Right lobe of liver (tissue), 6 donors: ENCODE results near the gene UTF1. TPM values are rescaled to one million over a fixed set of nuclear protein-coding genes. Genes with fewer than 3 reads are reported as not detected.

Experiments used
- ATAC-seq, 4 donors: fragments of 200-7000 bp; cut with Tn5 transposase; one replicate each; pipeline ENCODE4 v1.9.1; 2020; ENCODE audit warnings: mild to moderate bottlenecking in 4 of 4, moderate library complexity in 4 of 4
- DNase-seq, 3 donors: peaks; one replicate each; pipeline ENCODE4 v3.0.0-alpha.2; 2020
- H3K27ac ChIP-seq, 3 donors: fragments of 200-600 bp; one replicate each; pipeline ENCODE4 v1.8.0; 2022
- H3K27me3 ChIP-seq, 2 donors: fragments of 200-600 bp; one replicate each; pipeline ENCODE4 v1.8.0; 2022
- H3K36me3 ChIP-seq, 4 donors: fragments of 200-600 bp; sonication (generic) in 1 of 4; one replicate each; pipeline versions ENCODE4 v1.5.1 to v1.8.0; 2017 to 2022; ENCODE audit warnings: control low read depth in 1 of 4
- H3K4me1 ChIP-seq, 4 donors: fragments of 200-600 bp; sonication (generic) in 1 of 4; one replicate each; pipeline versions ENCODE4 v1.5.1 to v1.8.0; 2017 to 2022; ENCODE audit warnings: control low read depth in 1 of 4
- H3K4me3 ChIP-seq, 3 donors: fragments of 200-600 bp; one replicate each; pipeline ENCODE4 v1.8.0; 2022
- H3K9me3 ChIP-seq, 4 donors: fragments of 200-600 bp; sonication (generic) in 1 of 4; one replicate each; pipeline versions ENCODE4 v1.5.1 to v1.8.0; 2017 to 2022; ENCODE audit warnings: control low read depth in 1 of 4
- CTCF ChIP-seq, 4 donors: fragments of 200-600 bp in 3 of 4; fragments of 450-650 bp in 1 of 4; IDR thresholded peaks; one replicate each; pipeline versions ENCODE4 v1.5.1 to v1.8.0; 2016 to 2022; ENCODE audit warnings: antibody characterized with exemption in 4 of 4, mild to moderate bottlenecking in 2 of 4
- POLR2A ChIP-seq: fragments of 450-650 bp; IDR thresholded peaks from one replicate; pipeline ENCODE4 v1.6.1; 2017; ENCODE audit warnings: antibody characterized with exemption, mild to moderate bottlenecking
- WGBS: methylation state at CpG from one replicate; pipeline ENCODE4 v1.1.6; 2018; ENCODE audit warnings: low coverage, low lambda C conversion rate; ENCODE audit not compliant: insufficient coverage; ENCODE audit errors: missing lambda C conversion rate; 5-methylcytosine and 5-hydroxymethylcytosine counted together
- intact Hi-C, 2 donors: fragments of 100-400 bp; cut with DNase I; formaldehyde crosslinking; loops; one replicate each; pipeline versions ENCODE4 v1.11.2 to v1.14.1; 2022
- total RNA-seq, 6 experiments: library from RNA; depleted of rRNA in 2 of 6; stranded (reverse); fragments of >200 nt in 2 of 6; fragmentation: NEBNext Ultra II Directional in 3 of 6; extraction: Animal tissue kit (Norgen Biotek cat#: 25700) in 3 of 6; gene quantifications; one replicate each; pipeline versions ENCODE4 v1.1.0 to v1.2.4, GENCODE V29; 2016 to 2023
- donor health status: DM: no; HTN: yes; CAD: no.
- donor health status: DM: no; HTN: no; CAD: no.
- donor health status: DM: no; HTN: no; CAD: no.
- donor health status: DM: no; HTN: yes; CAD: no.
- donor health status: DM: no; HTN: yes; CAD: no.

UTF1 gene
- total RNA-seq, 6 experiments from 2014 or later, result not detected

GRCh38 chr10:133224076-133224475, 5.9 kb upstream of the UTF1 start:
- Histone ChIP-seq H3K4me3 (no peak overlapping the region), H3K9me3 (no peaks in the 10 kb centered on the region), H3K27me3 (peaks cover 0 to 4% of the 10 kb centered on the region in 2 donors), H3K4me1 (no peaks in the 10 kb centered on the region), H3K36me3 (no peaks in the 10 kb centered on the region), H3K27ac (no peak overlapping the region)
- DNase-seq, result no peak
- TF ChIP-seq POLR2A, result no peak
- TF ChIP-seq CTCF (IDR thresholded peaks at IDR 0.05), result no peak
- WGBS, result 43% methylated on average over 8 of the region's 14 CpGs
- intact Hi-C loops, result no loop called here
- ATAC-seq, result no peak

- Histone ChIP-seq H3K4me3 (no peak overlapping the region), H3K9me3 (no peaks in the 10 kb centered on the region), H3K4me1 (no peaks in the 10 kb centered on the region), H3K27me3 (peaks cover 0 to 9% of the 10 kb centered on the region in 2 donors), H3K36me3 (no peaks in the 10 kb centered on the region), H3K27ac (no peak overlapping the region)
- no peak for DNase-seq
- 32% methylated on average over 5 of the region's 25 CpGs for WGBS
- intact Hi-C loops, result no loop called here
- TF ChIP-seq POLR2A, result no peak
- no peak for TF ChIP-seq CTCF (IDR thresholded peaks at IDR 0.05)
- ATAC-seq, result peak in 1 of 4 donors; percentile 14
Measured at GRCh38 chr10:133224756-133225372, 5.2 kb upstream of the UTF1 start.

GRCh38 chr10:133225707-133226191, 4.3 kb upstream of the UTF1 start:
- WGBS, result 71% methylated on average over 15 of the region's 23 CpGs
- Histone ChIP-seq H3K27me3 (peaks cover 0 to 9% of the 10 kb centered on the region in 2 donors), H3K9me3 (no peaks in the 10 kb centered on the region), H3K4me1 (no peaks in the 10 kb centered on the region), H3K4me3 (no peak overlapping the region), H3K27ac (no peak overlapping the region), H3K36me3 (no peaks in the 10 kb centered on the region)
- ATAC-seq, result no peak
- TF ChIP-seq CTCF (IDR thresholded peaks at IDR 0.05), result no peak
- no peak for TF ChIP-seq POLR2A
- intact Hi-C loops, result no loop called here
- DNase-seq, result no peak

GRCh38 chr10:133226251-133226808, 3.7 kb upstream of the UTF1 start:
- no peak overlapping the region for H3K4me3 ChIP-seq
- no peaks in the 10 kb centered on the region for H3K4me1 ChIP-seq
- intact Hi-C loops, result no loop called here
- DNase-seq (no peak), ATAC-seq (peak; percentile 42 to 57 (median 54))
- TF ChIP-seq CTCF (IDR thresholded peaks at IDR 0.05) (peak in 1 of 4 donors; percentile 16), POLR2A (no peak)
- H3K27ac ChIP-seq, result no peak overlapping the region
- 50% methylated on average over 9 of the region's 30 CpGs for WGBS
- no peaks in the 10 kb centered on the region for H3K9me3 ChIP-seq
- no peaks in the 10 kb centered on the region for H3K36me3 ChIP-seq
- peaks cover 0 to 9% of the 10 kb centered on the region in 2 donors for H3K27me3 ChIP-seq
